Tibial nerve (tissue), 4 donors: ENCODE measurements around the gene ZNF688.

Source experiments
- EP300 ChIP-seq, 2 donors: sonication (generic); formaldehyde crosslinking; IDR thresholded peaks; one replicate each; pipeline ENCODE4 v1.6.1; 2017; ENCODE audit warnings: antibody characterized with exemption in 2 of 2, mild to moderate bottlenecking in 1 of 2
- POLR2A ChIP-seq, 2 donors: fragments of 450-650 bp; IDR thresholded peaks; one replicate each; pipeline ENCODE4 v1.6.1; 2017; ENCODE audit warnings: antibody characterized with exemption in 2 of 2, mild to moderate bottlenecking in 2 of 2, moderate library complexity in 2 of 2
- TF ChIP-seq, protein P1 (sequence below), 5 experiments: fragments of 200-600 bp in 3 of 5; fragments of 450-650 bp in 2 of 5; sonication (generic) in 3 of 5; IDR thresholded peaks; one replicate each; pipeline ENCODE4 v1.5.1; 2016 to 2019; ENCODE audit warnings: antibody characterized with exemption in 5 of 5, mild to moderate bottlenecking in 3 of 5, moderate library complexity in 2 of 5

DNA sequence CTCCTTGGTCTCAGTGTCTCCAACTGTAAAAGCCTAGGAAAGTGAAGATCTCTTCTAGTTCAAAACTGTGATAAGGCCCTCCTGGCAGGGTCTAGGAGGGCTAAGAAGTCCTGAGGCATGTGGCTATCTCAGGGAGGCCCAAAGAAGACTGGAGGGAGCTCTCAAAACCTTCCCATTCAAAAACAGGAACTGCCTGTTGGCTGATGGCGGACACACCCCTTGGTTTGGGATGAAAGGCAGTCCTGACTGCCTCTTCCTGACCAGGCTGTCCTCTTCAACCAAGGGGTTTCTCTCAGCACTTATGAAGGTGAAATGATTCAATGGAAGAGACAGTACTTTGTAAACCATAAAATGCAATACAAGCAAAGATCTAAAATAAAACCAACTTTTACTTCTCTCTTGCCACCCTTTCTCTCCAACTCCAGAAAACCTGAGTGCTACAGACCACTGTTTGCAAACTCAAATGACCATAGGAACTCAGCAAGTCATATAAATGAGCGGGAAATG, 18.1 kb downstream of the ZNF688 start:
- TF ChIP-seq, protein P1, sequence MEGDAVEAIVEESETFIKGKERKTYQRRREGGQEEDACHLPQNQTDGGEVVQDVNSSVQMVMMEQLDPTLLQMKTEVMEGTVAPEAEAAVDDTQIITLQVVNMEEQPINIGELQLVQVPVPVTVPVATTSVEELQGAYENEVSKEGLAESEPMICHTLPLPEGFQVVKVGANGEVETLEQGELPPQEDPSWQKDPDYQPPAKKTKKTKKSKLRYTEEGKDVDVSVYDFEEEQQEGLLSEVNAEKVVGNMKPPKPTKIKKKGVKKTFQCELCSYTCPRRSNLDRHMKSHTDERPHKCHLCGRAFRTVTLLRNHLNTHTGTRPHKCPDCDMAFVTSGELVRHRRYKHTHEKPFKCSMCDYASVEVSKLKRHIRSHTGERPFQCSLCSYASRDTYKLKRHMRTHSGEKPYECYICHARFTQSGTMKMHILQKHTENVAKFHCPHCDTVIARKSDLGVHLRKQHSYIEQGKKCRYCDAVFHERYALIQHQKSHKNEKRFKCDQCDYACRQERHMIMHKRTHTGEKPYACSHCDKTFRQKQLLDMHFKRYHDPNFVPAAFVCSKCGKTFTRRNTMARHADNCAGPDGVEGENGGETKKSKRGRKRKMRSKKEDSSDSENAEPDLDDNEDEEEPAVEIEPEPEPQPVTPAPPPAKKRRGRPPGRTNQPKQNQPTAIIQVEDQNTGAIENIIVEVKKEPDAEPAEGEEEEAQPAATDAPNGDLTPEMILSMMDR (IDR thresholded peaks at IDR 0.05), result no peak
- TF ChIP-seq POLR2A (IDR thresholded peaks at IDR 0.05) (no peak), EP300 (IDR thresholded peaks at IDR 0.05) (no peak)
